Stimulated activated CD4-positive, alpha-beta T cell treated with anti-CD3 and anti-CD28 coated beads, Interleukin-1b, Interleukin-23, amount 100 ng/mL, for 24 hours (primary cell): Measurements from ENCODE around the gene THRAP3.
"Not testable (repeated sequence)": the region's sequence is repeated elsewhere in the genome, so short reads cannot be mapped to it uniquely, and the experiment has no call there.

Source experiments
- DNase-seq, 4 experiments: peaks; one replicate each; pipeline ENCODE4 v3.0.0-alpha.2; 2020; ENCODE audit warnings: low read depth in 4 of 4, low spot score in 1 of 4

THRAP3 gene, protein sequence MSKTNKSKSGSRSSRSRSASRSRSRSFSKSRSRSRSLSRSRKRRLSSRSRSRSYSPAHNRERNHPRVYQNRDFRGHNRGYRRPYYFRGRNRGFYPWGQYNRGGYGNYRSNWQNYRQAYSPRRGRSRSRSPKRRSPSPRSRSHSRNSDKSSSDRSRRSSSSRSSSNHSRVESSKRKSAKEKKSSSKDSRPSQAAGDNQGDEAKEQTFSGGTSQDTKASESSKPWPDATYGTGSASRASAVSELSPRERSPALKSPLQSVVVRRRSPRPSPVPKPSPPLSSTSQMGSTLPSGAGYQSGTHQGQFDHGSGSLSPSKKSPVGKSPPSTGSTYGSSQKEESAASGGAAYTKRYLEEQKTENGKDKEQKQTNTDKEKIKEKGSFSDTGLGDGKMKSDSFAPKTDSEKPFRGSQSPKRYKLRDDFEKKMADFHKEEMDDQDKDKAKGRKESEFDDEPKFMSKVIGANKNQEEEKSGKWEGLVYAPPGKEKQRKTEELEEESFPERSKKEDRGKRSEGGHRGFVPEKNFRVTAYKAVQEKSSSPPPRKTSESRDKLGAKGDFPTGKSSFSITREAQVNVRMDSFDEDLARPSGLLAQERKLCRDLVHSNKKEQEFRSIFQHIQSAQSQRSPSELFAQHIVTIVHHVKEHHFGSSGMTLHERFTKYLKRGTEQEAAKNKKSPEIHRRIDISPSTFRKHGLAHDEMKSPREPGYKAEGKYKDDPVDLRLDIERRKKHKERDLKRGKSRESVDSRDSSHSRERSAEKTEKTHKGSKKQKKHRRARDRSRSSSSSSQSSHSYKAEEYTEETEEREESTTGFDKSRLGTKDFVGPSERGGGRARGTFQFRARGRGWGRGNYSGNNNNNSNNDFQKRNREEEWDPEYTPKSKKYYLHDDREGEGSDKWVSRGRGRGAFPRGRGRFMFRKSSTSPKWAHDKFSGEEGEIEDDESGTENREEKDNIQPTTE

DNA sequence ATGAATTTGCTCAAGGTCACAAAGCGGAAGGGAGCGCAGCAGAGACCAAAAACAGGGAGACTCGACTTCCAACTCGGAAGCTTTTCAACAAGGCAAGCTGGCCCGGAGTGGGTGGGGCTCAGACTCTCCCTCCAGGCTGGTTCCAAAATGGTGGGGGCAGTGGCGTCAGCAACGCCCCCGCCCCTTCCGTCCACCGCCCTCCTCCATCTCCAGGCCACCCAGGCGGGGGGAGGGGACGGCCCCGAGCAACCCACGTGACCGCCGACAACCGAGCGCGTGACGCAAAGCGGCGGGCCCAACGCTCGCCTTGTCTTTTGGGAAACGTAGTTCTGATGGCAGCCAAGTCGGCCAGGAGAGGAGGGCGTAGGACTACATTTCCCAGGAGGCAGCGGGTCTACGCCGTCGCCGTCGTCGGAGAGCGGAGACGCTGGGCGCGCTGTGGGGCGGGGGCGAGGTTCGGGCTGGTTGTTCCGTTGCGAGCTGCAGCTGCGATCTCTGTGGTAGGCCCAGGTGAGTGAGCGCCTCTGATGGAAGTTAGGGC lies at the start of gene THRAP3:
Gene THRAP3, plus strand, starts transcription at position 448 of the 541 bp plus-strand sequence. CDS start 58,121 bp downstream, outside the sequence.
- peak; percentile 95 to 100 (median 98) for DNase-seq

DNA sequence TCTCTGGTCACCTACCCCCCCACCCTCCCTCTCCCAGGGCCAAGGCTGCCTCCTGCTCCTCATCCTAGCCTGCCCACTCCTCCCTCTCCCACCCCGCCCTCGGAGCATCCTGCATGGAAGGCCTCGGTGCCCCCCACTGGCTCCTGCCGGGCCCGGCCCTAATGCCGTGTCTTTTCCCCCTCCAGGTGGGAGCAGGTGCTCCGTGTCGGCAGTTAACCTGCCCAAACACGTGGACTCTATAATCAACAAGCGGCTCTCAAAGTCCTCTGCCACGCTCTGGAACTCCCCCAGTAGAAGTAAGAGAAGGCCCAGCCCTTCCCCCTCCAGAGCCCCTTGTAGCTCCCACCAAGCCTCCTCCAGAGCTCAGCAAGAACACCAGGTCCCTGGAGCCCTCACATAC lies 49.5 kb upstream of the THRAP3 start:
- no peak for DNase-seq

DNA sequence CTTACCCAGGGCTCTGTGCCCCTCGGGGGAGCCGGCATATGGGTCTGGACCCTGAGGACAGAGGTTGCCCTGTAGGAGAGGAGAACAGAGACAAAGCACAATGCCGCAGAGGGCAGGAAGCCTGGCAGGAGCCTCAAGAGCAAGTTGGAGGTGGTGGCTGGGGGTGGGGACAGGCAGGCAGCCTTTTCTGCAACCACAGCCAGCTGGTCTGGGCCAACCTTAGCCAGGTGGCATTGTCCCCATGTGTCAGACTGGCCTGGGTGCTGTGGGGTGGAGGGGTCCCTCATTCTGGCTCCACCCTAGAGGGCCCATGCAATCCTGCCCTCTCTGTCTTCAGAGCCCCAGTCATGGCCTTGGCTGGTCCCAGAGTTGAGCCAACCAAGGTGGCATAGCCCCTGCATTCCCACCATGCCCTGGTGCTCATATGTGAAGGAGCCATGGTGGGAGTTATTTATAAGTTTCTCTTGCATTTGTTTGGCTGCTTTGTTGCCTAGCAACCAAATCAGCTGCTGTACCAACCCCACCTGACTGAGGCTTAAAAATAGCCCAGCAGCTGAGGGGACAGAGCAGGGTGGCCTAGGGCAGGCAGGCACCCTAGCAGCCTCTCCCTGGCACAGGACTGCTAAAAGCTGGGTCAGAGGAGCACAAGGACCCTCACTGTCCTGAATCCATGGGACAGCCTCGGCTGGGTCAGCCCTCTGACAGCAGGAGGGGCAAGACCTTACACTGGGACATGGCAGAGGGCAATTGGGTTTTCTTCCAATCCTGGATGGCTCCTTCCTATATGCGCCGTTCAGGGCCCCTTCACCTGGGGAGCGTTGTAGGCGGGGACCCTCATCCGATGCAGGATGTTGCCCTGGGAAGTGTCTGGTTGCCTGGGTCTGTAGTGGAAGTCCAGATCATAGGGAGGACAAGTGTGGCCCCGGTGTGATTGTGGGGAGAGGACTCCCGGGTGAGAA lies 48.8 kb upstream of the THRAP3 start:
- no peak for DNase-seq

DNA sequence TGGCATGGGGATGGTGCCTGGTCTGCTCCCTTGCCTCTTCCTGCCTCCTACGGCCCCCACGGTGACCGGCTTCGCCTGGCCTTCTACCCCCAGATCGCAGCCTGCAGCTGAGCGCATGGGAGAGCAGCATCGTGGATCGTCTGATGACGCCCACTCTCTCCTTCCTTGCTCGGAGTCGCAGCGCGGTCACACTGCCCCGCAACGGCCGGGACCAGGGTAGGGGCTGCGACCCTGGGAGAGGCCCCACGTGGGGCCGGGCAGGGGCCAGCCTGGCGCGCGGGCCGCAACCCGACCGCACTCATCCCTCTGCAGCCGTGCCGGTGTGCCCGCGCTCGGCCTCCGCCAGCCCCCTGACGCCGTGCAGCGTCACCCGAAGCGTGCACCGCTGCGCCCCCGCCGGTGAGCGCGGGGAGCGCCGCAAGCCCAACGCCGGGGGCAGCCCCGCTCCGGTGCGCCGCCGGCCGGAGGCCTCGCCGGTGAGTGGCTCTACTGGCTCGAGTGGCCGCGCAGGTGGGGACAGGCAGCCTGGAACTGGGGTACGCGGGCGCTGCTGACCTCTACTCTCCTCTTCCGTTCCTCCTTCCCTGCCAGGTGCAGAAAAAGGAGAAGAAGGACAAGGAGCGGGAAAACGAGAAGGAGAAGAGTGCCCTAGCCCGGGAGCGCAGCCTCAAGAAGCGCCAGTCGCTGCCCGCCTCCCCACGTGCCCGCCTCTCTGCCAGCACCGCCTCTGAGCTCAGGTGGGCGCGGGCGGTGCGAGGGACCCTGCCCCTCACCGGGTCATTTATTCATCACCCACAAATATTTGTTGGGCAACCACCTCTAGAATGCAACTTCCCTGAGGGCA lies 47.9 kb upstream of the THRAP3 start:
- no peak for DNase-seq

DNA sequence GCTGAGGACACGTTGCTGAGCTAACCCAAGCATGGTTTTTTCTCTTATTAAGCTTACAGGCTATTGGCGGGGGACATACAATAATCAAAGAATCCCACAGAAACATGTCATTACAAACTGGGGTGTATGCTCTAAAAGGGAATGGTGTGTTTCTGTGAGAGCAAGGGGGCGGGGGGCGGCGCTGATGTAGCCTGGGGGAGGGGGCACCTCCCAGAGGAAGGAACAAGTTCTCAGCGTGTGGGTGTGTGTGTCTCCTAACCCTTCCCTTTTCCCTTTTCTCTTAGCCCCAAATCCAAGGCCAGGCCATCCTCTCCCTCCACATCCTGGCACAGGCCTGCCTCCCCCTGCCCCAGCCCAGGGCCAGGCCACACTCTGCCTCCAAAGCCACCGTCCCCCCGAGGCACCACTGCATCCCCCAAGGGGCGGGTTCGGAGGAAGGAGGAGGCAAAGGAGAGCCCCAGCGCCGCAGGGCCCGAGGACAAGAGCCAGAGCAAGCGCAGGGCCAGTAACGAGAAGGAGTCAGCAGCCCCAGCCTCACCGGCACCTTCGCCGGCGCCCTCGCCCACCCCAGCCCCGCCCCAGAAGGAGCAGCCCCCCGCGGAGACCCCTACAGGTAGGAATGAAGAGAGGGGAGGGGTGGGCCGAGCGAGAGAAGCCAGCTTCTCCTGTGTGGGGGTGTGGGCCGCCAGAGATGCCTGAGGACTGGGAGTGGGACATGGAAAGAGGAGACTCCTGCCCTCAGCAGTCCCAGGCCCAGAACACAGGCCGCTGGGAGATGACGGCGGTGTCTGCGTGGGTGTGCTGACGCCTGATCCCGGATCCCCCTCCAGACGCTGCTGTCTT lies 46.4 kb upstream of the THRAP3 start:
- no peak for DNase-seq

DNA sequence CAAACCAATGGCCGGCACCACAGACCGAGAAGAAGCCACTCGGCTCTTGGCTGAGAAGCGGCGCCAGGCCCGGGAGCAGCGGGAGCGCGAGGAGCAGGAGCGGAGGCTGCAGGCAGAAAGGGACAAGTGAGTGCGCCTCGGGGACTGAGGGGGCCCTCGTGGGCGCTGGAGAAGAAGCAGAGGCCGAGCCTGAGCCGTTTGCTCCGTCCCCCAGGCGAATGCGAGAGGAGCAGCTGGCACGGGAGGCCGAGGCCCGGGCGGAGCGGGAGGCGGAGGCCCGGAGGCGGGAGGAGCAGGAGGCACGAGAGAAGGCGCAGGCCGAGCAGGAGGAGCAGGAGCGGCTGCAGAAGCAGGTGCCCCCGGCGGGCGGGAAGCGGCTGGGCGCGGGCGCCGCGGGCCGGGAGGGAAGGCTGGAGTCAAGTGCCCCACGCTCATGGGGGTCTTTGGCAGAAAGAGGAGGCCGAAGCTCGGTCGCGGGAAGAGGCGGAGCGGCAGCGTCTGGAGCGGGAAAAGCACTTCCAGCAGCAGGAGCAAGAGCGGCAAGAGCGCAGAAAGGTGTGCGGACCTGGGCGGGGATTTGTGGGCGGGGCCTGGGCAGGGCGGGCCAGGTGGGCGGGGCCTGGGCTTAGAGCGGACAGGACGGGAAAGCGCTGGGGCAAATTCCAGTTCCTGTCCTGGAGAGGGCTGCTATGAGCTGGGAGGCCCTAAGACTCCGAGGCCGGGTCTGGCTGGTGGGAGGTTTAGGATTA lies 45.6 kb upstream of the THRAP3 start:
- no peak for DNase-seq

DNA sequence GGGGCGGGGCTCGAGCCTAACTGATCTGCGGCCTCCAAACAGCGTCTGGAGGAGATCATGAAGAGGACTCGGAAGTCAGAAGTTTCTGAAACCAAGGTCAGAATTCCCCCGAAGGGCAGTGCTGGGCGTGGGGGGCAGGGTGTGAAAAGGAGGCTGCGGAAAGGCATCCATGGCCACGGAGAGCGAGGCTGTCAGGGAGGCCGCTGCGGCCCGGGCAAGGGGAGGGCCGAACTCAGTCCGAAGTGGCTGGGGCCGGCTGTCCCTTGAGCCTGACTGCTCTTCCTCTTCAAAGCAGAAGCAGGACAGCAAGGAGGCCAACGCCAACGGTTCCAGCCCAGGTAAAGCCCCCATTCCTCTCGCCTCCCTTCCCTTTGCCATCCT lies 45.0 kb upstream of the THRAP3 start:
- no peak for DNase-seq

DNA sequence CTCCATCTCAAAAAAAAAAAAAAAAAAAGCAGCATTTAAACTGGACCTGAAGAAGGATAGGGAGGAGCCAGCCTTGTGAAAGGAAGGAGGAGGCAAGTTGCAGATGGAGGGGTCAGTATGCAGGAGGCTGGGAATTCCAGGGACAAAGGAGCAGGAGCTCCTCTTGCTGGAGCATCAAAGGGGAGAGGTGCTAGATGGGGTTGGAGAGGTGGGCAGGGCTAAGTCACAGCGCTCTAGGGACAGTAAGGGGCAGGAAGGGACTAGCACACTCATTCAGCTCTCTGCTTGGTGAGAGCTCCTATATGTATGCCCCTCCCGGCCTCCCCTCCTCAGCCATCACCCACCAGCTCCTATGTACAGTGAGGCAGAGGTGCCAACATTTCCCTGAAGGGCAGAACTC lies 41.5 kb upstream of the THRAP3 start:
- DNase-seq = no peak

DNA sequence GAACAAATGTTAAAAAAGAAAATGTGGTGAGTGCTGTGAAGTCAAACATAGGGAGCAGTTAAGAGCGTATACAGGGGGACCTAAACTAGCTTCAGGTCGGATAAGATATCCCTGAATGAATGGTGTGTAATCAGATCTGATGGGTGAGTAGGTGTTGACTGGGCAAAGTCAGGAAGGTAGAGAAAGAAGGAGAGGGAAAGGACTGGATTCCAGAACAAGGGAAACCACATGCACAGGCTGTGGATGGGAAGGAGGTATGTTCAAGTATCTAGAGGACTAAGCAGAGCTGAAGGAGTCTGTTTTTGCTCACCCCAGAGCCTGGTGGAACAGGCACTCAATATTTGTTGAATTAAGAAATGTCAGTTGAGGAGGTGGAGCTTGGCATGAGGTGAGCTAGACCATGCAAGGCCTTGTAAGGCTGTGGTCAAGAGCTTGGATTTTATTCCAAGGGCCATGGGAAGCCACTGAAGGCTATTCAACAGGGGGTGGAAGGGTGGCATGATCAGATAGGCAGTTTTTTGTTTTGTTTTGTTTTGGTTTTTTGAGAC lies 40.9 kb upstream of the THRAP3 start:
- no peak for DNase-seq

DNA sequence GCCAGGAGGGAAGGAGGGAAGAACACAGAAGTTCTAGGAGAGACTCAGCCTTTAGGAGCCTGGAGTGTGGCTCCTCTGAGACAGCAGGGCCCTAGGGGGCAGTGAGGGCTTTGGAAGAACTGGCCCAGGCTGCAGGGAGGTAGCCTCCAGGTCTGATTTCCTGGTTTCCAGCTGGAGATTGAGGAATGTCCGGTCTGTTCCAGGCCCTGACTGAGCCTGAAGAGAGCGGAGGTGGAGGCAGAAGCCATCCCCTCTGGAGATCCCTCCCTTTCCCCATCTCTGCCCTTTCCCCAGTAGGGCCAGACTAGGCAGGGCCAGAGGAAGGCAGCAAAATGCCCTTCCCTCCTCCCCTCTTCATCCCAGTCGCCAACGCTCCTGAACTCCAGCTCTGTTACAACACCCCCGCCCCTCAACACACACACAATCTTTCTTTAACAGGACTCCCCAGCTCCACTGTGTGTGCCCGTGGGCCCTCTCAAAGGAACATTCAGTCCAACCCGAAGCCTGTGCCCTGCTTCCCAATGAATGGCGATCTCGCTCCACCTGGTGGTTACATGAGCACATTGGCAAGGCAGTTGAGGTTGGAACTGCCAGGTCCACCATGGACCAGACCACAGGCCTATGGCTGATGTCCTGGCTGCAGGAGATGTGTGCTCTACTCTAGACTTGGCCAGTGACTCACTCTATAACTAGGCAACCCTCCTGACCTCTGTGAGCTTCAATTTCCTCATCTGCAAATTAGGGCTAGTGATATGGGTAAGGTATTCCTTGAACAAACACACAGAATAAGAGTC lies 36.2 kb upstream of the THRAP3 start:
- DNase-seq = peak; percentile 33 to 64 (median 52)

DNA sequence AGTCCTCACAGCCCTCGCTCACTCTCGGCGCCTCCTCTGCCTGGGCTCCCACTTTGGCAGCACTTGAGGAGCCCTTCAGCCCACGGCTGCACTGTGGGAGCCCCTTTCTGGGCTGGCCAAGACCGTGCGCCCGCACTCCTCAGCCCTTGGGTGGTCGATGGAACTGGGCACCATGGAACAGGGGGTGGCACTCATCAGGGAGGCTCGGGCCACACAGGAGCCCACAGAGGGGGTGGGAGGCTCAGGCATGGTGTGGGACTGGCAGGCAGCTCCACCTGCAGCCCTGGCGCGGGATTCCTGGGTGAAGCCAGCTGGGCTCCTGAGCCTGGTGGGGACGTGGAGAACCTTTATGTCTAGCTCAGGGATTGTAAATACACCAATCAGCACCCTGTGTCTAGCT lies 27.4 kb upstream of the THRAP3 start:
- not testable (repeated sequence) for DNase-seq

DNA sequence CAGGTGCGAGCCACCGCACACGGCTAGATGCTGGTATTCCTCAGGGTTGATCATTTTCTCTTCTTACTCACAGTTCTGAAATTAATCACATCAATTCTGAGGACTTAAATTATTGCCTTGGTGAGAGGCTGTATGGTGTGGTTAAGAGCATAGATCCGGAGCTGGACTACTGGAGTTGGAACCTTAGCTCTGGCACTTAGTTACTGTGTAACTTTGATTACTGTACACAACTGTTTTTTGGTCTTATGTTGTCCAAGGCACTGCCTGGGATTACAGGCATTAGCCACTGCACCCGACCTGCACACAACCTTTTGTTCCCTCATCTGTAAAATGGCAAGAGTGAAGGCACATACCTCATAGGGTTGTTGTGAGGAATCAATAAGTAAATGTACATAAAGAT lies 25.6 kb upstream of the THRAP3 start:
- DNase-seq = no peak

DNA sequence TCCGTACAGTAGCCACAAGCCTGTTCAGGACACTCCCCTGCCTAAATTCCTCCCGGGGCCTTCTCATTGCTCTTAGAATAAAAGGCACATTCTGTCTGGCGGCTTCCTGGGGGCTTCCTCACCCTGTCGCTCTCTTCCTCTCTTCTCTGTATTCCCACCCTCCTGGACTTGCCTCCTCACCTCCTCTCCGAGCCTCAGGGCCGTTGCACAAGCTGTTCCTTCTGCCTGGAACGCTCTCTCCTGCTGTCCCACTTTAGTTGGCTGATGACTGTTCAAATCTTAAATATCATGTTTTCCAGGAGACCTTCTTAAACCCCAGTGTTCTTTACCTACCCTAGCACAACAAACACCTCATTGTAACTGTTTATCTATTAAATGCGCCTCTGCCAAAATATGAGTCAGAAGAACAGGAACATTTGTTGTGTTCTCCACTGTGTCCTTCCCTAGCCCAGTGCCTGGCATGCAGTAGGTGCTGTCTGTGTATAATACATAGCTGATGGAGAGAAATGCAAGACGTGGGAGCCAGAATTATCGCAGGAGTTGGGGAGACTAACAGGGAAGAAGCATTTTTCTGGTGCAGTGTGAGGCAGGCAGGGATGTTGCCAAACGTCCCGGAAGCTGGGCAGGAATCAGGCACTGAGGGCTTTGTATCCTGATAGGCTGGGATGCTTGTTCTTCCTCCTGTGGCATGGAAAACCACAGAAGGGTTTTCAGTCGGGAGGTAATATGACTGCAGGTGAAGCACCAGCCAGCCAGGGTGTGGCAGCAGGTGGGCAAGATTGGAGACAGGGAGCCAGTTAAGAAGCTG lies 24.1 kb upstream of the THRAP3 start:
- DNase-seq = no peak

DNA sequence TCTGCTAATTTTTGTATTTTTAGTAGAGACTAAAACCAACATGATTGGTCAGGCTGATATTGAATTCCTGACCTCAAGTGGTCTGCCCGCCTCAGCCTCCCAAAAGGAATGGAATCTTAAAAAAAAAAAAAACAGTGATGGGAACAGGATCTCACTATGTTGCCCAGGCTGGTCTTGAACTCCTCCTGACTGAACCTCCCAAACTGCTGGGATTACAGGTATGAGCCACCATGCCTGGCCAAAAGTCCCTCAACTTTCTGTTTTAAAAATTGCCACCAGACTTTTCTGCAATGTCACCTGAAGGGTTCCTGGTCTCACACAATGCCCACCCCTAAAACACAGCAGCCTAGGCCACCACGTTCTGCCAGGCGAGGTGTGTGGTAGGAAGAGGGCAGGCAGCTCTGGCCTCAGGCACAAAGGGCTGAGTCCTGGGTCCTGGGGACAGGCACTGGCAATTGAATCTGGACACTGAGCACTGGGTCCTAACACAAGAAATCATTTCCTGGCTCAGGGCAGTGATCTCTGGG lies 21.2 kb upstream of the THRAP3 start:
- DNase-seq = no peak

DNA sequence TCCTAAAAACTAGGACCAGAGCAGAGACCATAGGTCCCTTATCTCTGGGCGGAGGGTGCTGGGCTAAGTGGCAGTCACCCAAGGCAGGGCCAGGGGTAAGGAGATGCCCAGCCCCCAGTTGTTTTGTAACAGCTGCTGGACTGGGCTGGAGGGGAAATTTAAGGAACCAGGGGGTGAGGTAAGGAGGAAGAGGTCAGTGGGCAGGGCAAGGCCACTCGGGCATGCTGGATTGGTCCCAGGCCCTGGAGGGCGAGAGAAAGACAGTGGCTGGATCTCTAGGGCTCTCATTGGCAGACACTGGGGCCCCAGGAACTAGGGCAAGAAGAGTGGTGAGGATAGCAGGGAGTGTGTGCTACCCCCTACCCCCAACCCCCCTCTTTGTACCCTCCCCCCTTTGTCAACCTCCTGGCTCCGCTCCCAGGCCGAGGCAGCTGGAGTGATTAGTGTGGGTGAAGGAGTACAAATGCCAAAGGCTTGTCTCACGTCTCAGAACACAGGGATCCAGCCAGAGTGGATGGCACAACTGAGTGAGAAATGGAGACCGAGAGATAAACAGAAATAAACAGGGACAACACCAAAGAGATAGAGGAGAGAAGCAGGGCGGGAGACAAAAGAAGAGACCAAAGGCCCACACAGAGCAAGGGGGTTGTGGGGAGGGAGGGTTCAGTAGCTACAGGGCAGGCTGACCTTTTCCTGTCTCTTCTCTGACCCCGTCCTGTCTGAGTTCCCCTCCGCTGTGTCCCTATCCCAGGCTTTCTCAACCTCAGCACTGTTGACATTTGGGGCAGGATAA lies 20.5 kb upstream of the THRAP3 start:
- no peak for DNase-seq
